Activated CD4-positive, alpha-beta memory T cell treated with anti-CD3 and anti-CD28 coated beads for 36 hours (primary cell): ENCODE measurements around the gene ABCA13. TPM values are rescaled to one million over a fixed set of nuclear protein-coding genes. Genes with fewer than 3 reads are reported as not detected.
"Not testable (repeated sequence)": the region's sequence is repeated elsewhere in the genome, so short reads cannot be mapped to it uniquely, and the experiment has no call there.

Experiments
- CTCF ChIA-PET: fragments of 350-600 bp; sonication (Branson Sonifier 250); formaldehyde crosslinking; loops from one replicate; lab custom pipeline; 2021; ENCODE audit warnings: antibody characterized with exemption, inconsistent platforms; lab: Charles Lee
- POLR2A ChIA-PET: fragments of 350-600 bp; sonication (Branson Sonifier 250); formaldehyde crosslinking; loops from one replicate; lab custom pipeline; 2021; ENCODE audit warnings: antibody characterized with exemption; lab: Charles Lee
- DNase-seq: peaks from one replicate; pipeline ENCODE4 v3.0.0-alpha.2; 2020
- H3K27ac Mint-ChIP-seq: one replicate; pipeline ENCODE4 v1.8.0; 2021; ENCODE audit warnings: mixed read lengths
- H3K27me3 Mint-ChIP-seq: one replicate; pipeline ENCODE4 v1.8.0; 2021; ENCODE audit warnings: mixed read lengths
- H3K36me3 Mint-ChIP-seq: one replicate; pipeline ENCODE4 v1.8.0; 2021; ENCODE audit warnings: mixed read lengths
- H3K4me1 Mint-ChIP-seq: one replicate; pipeline ENCODE4 v1.8.0; 2021; ENCODE audit warnings: low read depth, mixed read lengths
- H3K4me3 Mint-ChIP-seq: one replicate; pipeline ENCODE4 v1.8.0; 2021; ENCODE audit warnings: mild to moderate bottlenecking, mixed read lengths
- H3K9me3 Mint-ChIP-seq: one replicate; pipeline ENCODE4 v1.8.0; 2021; ENCODE audit warnings: mixed read lengths
- intact Hi-C: fragments of 100-400 bp; cut with micrococcal nuclease; formaldehyde crosslinking; loops from one replicate; pipeline ENCODE4 v1.15.1; 2023
- total RNA-seq, 2 experiments: library from RNA; stranded (reverse); gene quantifications; one replicate each; pipeline ENCODE4 v1.2.3, GENCODE V29; 2021

The ABCA13 gene
- total RNA-seq, result not detected

DNA sequence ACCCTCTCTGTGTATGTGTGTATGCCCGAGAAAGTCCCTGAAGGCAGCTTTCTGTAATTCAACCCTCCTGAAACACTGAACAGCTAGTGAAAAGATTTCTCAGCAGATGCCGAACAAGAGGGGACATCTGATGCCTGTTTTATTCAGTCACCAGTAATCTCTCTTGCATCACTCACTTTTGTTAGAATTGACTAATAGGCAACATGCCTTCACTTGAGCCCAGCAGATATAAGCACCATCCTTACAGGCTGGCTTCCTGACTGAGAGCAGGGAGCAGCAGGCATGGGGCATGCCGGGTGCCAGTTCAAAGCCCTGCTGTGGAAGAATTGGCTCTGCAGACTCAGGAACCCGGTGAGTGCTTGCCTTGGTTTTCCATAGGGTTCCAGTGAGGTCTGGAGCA is at the start of gene ABCA13:
Gene ABCA13 (plus strand): TSS at position 257 of the 400 bp plus-strand sequence. CDS start 26 bp downstream, at position 283.
- intact Hi-C loops, result no loop called here
- Mint-ChIP-seq H3K4me1 (no peaks in the 10 kb centered on the region), H3K9me3 (no peaks in the 10 kb centered on the region), H3K27ac (no peak within 1 kb of the TSS), H3K36me3 (no peaks in the 10 kb centered on the region), H3K4me3 (no peak within 1 kb of the TSS), H3K27me3 (peaks cover 5% of the 10 kb centered on the region)
- POLR2A ChIA-PET, result no interaction called here
- CTCF ChIA-PET, result no interaction called here
- no peak for DNase-seq

GRCh38 chr7:48126037-48126436 is 45.2 kb upstream of the ABCA13 start:
- Mint-ChIP-seq H3K36me3 (no peaks in the 10 kb centered on the region), H3K4me1 (peaks cover 5% of the 10 kb centered on the region), H3K27ac (no peak overlapping the region), H3K4me3 (no peak overlapping the region), H3K9me3 (peaks cover 10% of the 10 kb centered on the region), H3K27me3 (peaks cover 19% of the 10 kb centered on the region)
- ChIA-PET POLR2A (no interaction called here), CTCF (no interaction called here)
- intact Hi-C loops, result no loop called here
- DNase-seq, result no peak

GRCh38 chr7:48130658-48131108 is 40.6 kb upstream of the ABCA13 start:
- peaks cover 5% of the 10 kb centered on the region for H3K4me1 Mint-ChIP-seq
- POLR2A ChIA-PET, result interaction anchor here (1.6 kb wide), 1 partner anchor 46 kb away, joined by 7 read pairs; no protein-coding TSS in a partner anchor
- H3K27ac Mint-ChIP-seq, result no peak overlapping the region
- peaks cover 22% of the 10 kb centered on the region for H3K27me3 Mint-ChIP-seq
- CTCF ChIA-PET, result interaction anchor here (0.8 to 1.5 kb wide), 4 partner anchors 20 to 186 kb away, joined by 4 read pairs; no protein-coding TSS in a partner anchor
- H3K4me3 Mint-ChIP-seq, result no peak overlapping the region
- DNase-seq, result no peak
- intact Hi-C loops, result loop anchor here (2.0 to 5.0 kb wide), 3 partner anchors 46 to 168 kb away; no protein-coding TSS in a partner anchor
- no peaks in the 10 kb centered on the region for H3K36me3 Mint-ChIP-seq
- peaks cover 9% of the 10 kb centered on the region for H3K9me3 Mint-ChIP-seq

GRCh38 chr7:48132792-48133191 is 38.5 kb upstream of the ABCA13 start:
- DNase-seq, result no peak
- peaks cover 5% of the 10 kb centered on the region for H3K9me3 Mint-ChIP-seq
- intact Hi-C loops, result loop anchor here (5.0 kb wide), 1 partner anchor 120 kb away; no protein-coding TSS in a partner anchor
- ChIA-PET CTCF (interaction anchor here (1.6 kb wide), 1 partner anchor 188 kb away, joined by 6 read pairs; no protein-coding TSS in a partner anchor), POLR2A (no interaction called here)
- no peaks in the 10 kb centered on the region for H3K36me3 Mint-ChIP-seq
- H3K27me3 Mint-ChIP-seq, result peaks cover 13% of the 10 kb centered on the region
- no peak overlapping the region for H3K4me3 Mint-ChIP-seq
- H3K4me1 Mint-ChIP-seq, result peaks cover 5% of the 10 kb centered on the region
- no peak overlapping the region for H3K27ac Mint-ChIP-seq

DNA sequence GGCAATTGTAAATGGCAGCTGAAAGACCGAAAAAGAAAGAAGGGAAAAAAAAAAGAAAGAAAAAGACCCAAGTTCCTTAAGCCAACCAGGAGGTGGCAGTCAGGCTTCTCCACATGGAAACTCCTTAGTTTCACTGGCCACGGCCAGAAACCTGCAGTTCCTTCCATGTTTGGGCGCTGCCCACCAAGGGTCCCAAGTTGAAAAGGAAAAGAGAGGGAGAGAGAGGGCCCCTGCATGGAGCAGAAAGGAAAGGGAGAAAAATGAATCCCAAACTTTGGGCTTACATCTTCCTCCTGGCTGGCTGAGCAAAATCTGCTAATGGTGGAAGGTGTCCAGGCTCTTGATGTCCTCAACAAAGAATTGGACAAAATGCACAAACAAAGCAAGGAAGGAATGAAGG is 31.8 kb upstream of the ABCA13 start:
- no peaks in the 10 kb centered on the region for H3K36me3 Mint-ChIP-seq
- intact Hi-C loops, result no loop called here
- POLR2A ChIA-PET, result no interaction called here
- H3K27ac Mint-ChIP-seq, result no peak overlapping the region
- H3K4me1 Mint-ChIP-seq, result peaks cover 8% of the 10 kb centered on the region
- H3K9me3 Mint-ChIP-seq, result peaks cover 5% of the 10 kb centered on the region
- CTCF ChIA-PET, result no interaction called here
- peaks cover 1% of the 10 kb centered on the region for H3K27me3 Mint-ChIP-seq
- no peak for DNase-seq
- no peak overlapping the region for H3K4me3 Mint-ChIP-seq

DNA sequence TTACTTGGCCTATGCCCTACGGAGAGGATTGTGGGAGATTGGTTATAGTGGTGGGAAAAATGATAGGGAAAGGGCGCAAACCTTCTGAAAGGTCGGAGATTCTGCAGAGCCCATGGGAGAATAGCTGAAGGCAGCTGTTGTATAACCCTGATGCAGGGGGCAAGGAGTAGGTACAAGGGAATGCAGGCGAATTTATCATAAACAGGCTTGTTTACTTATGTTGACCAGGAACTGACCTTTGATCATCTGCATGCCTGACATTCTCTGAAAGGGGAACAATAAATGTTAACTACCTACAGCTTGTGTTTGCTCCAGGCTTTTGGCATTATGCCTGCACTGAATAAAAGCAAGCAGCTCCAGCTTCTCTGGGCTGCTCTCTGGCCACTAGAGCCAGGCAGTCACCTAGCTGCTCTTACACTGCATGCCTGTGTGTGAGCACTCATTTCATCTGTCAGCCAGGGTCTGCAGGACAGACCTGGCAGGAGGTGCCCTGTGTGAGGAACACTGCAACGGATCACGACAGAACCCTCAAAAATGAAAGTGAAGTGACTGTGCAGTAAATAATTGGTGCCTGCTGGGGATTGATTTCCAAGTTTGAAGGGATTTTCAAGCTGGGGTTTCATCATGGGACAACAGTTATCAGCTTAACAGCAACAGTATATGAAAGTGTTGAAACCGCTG is 31.1 kb upstream of the ABCA13 start:
- H3K36me3 Mint-ChIP-seq, result no peaks in the 10 kb centered on the region
- peaks cover 8% of the 10 kb centered on the region for H3K4me1 Mint-ChIP-seq
- no peak overlapping the region for H3K27ac Mint-ChIP-seq
- no peak overlapping the region for H3K4me3 Mint-ChIP-seq
- CTCF ChIA-PET, result interaction anchor here (0.7 to 2.9 kb wide), 3 partner anchors 14 to 195 kb away, joined by 3 to 8 read pairs (median 4); no protein-coding TSS in a partner anchor
- POLR2A ChIA-PET, result no interaction called here
- intact Hi-C loops, result no loop called here
- DNase-seq, result no peak
- peaks cover 5% of the 10 kb centered on the region for H3K9me3 Mint-ChIP-seq
- peaks cover 1% of the 10 kb centered on the region for H3K27me3 Mint-ChIP-seq

GRCh38 chr7:48141521-48141920 is 29.7 kb upstream of the ABCA13 start:
- POLR2A ChIA-PET, result no interaction called here
- intact Hi-C loops, result no loop called here
- H3K36me3 Mint-ChIP-seq, result no peaks in the 10 kb centered on the region
- DNase-seq, result no peak
- H3K27me3 Mint-ChIP-seq, result peaks cover 1% of the 10 kb centered on the region
- H3K4me3 Mint-ChIP-seq, result no peak overlapping the region
- H3K9me3 Mint-ChIP-seq, result peaks cover 1% of the 10 kb centered on the region
- peaks cover 8% of the 10 kb centered on the region for H3K4me1 Mint-ChIP-seq
- H3K27ac Mint-ChIP-seq, result no peak overlapping the region
- CTCF ChIA-PET, result interaction anchor here (2.9 kb wide), 1 partner anchor 13 kb away, joined by 8 read pairs; no protein-coding TSS in a partner anchor

DNA sequence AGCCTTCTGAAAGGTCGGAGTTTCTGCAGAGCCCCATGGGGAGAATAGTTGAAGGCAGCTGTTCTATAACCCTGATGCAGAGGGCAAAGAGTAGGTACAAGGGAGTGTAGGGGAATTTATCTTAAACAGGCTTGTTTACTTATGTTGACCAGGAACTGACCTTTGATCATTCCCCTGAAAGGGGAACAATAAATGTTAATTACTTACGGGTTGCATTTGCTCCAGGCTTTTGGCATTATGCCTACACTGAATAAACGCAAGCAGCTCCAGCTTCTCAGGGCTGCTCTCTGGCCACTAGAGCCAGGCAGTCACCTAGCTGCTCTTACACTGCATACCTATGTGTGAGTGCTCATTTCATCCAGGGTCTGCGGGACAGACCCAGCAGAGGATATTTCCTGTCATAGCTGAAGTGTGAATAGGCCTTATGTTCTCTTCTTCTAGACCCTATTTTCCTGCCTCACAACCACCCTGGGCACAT is 26.9 kb upstream of the ABCA13 start:
- intact Hi-C loops, result no loop called here
- H3K4me1 Mint-ChIP-seq, result peaks cover 8% of the 10 kb centered on the region
- H3K36me3 Mint-ChIP-seq, result no peaks in the 10 kb centered on the region
- DNase-seq, result no peak
- no peaks in the 10 kb centered on the region for H3K9me3 Mint-ChIP-seq
- H3K27me3 Mint-ChIP-seq, result peaks cover 5% of the 10 kb centered on the region
- no peak overlapping the region for H3K4me3 Mint-ChIP-seq
- ChIA-PET CTCF (interaction anchor here (0.8 kb wide), 1 partner anchor 10 kb away, joined by 3 read pairs; no protein-coding TSS in a partner anchor), POLR2A (interaction anchor here (0.6 kb wide), 1 partner anchor 205 kb away, joined by 3 read pairs; no protein-coding TSS in a partner anchor)
- no peak overlapping the region for H3K27ac Mint-ChIP-seq

- Mint-ChIP-seq H3K4me3 (no peak overlapping the region), H3K4me1 (no peaks in the 10 kb centered on the region), H3K27ac (no peak overlapping the region), H3K9me3 (no peaks in the 10 kb centered on the region), H3K36me3 (no peaks in the 10 kb centered on the region), H3K27me3 (peaks cover 5% of the 10 kb centered on the region)
- no peak for DNase-seq
- POLR2A ChIA-PET, result no interaction called here
- CTCF ChIA-PET, result interaction anchor here (1.0 kb wide), 1 partner anchor 201 kb away, joined by 3 read pairs; no protein-coding TSS in a partner anchor
- intact Hi-C loops, result no loop called here
Measured at GRCh38 chr7:48147078-48147591, 24.1 kb upstream of the ABCA13 start.

DNA sequence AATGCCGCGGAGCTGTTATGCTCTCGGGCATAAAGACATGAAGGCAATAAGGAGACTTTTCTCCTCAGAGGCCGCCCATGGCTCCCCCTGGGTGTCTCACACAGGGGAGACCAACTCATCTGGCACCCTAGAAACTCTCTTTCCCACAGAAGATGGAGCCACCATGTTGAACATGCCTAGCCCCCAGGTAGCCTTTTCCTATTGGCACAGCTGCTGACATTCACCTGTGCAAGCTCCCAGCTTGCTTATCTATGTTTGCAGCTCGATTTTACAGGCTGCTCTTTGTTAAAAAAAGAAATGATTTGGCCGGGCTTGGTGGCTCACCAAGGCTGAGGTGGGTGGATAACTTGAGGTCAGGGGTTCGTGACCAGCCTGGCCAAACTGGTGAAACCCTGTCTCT is 23.6 kb upstream of the ABCA13 start:
- DNase-seq, H3K27ac Mint-ChIP-seq, H3K4me3 Mint-ChIP-seq, H3K36me3 Mint-ChIP-seq, POLR2A ChIA-PET, H3K4me1 Mint-ChIP-seq, H3K27me3 Mint-ChIP-seq, intact Hi-C loops, H3K9me3 Mint-ChIP-seq, CTCF ChIA-PET: not testable (repeated sequence)

- H3K27ac Mint-ChIP-seq, result no peak overlapping the region
- DNase-seq, result no peak
- no peaks in the 10 kb centered on the region for H3K36me3 Mint-ChIP-seq
- ChIA-PET CTCF (no interaction called here), POLR2A (no interaction called here)
- H3K4me1 Mint-ChIP-seq, result no peaks in the 10 kb centered on the region
- intact Hi-C loops, result no loop called here
- no peaks in the 10 kb centered on the region for H3K9me3 Mint-ChIP-seq
- no peak overlapping the region for H3K4me3 Mint-ChIP-seq
- H3K27me3 Mint-ChIP-seq, result peaks cover 5% of the 10 kb centered on the region
Measured at GRCh38 chr7:48148311-48148710, 22.9 kb upstream of the ABCA13 start.

- intact Hi-C loops, result no loop called here
- Mint-ChIP-seq H3K9me3 (no peaks in the 10 kb centered on the region), H3K27ac (no peak overlapping the region), H3K36me3 (no peaks in the 10 kb centered on the region), H3K4me3 (no peak overlapping the region), H3K27me3 (peaks cover 3% of the 10 kb centered on the region), H3K4me1 (no peaks in the 10 kb centered on the region)
- DNase-seq, result no peak
- POLR2A ChIA-PET, result no interaction called here
- CTCF ChIA-PET, result no interaction called here
Measured at GRCh38 chr7:48149058-48149457, 22.2 kb upstream of the ABCA13 start.
